ENCODE results near the gene KDM5B.

GRCh38 chr1:202794051-202794740 lies 14.0 kb downstream of the KDM5B start:
- TF ChIP-seq CTCF (IDR thresholded peaks at IDR 0.05) (no peak), POLR2A (IDR thresholded peaks at IDR 0.05) (no peak)
